Hepatocyte (in vitro differentiated cells): Measurements from ENCODE around the gene GSTM1. TPM values are rescaled to one million over a fixed set of nuclear protein-coding genes. Genes with fewer than 3 reads are reported as not detected.

Experiments
- DNase-seq: peaks from one replicate; pipeline ENCODE4 v3.0.0-alpha.2; 2016; ENCODE audit warnings: low spot score
- H2AFZ ChIP-seq: fragments of 200-600 bp; sonication (generic); 2 replicates; pipeline ENCODE4 v1.6.0; 2016; ENCODE audit warnings: antibody characterized with exemption, mild to moderate bottlenecking
- H3K27ac ChIP-seq: fragments of 200-600 bp; sonication (generic); 2 replicates; pipeline ENCODE4 v1.5.1; 2016; ENCODE audit warnings: mild to moderate bottlenecking
- H3K27me3 ChIP-seq: fragments of 200-600 bp; sonication (generic); 2 replicates; pipeline ENCODE4 v1.6.1; 2016
- H3K36me3 ChIP-seq: fragments of 200-600 bp; sonication (generic); replicated peaks from 2 replicates; pipeline ENCODE4 v1.5.1; 2016; ENCODE audit warnings: low read depth; ENCODE audit not compliant: insufficient read depth
- H3K4me1 ChIP-seq: fragments of 200-600 bp; sonication (generic); 2 replicates; pipeline ENCODE4 v1.5.1; 2016; ENCODE audit warnings: mild to moderate bottlenecking, moderate library complexity; ENCODE audit not compliant: insufficient read depth
- H3K4me2 ChIP-seq: fragments of 200-600 bp; sonication (generic); 2 replicates; pipeline ENCODE4 v1.6.0; 2016
- H3K4me3 ChIP-seq: fragments of 200-600 bp; sonication (generic); 2 replicates; pipeline ENCODE4 v1.5.1; 2016; ENCODE audit warnings: mild to moderate bottlenecking
- H3K79me2 ChIP-seq: fragments of 200-600 bp; sonication (generic); 2 replicates; pipeline ENCODE4 v1.6.0; 2017; ENCODE audit warnings: mild to moderate bottlenecking
- H3K9me2 ChIP-seq: fragments of 200-600 bp; sonication (generic); replicated peaks from 2 replicates; pipeline ENCODE4 v1.6.0; 2017; ENCODE audit warnings: mild to moderate bottlenecking; ENCODE audit not compliant: insufficient read depth
- H3K9me3 ChIP-seq: fragments of 200-600 bp; sonication (generic); 2 replicates; pipeline ENCODE4 v1.5.1; 2016; ENCODE audit warnings: low read depth, mild to moderate bottlenecking
- H4K20me1 ChIP-seq: fragments of 200-600 bp; sonication (generic); 2 replicates; pipeline ENCODE4 v1.6.0; 2016; ENCODE audit warnings: mild to moderate bottlenecking; ENCODE audit not compliant: insufficient read depth, poor library complexity, severe bottlenecking
- EZH2 ChIP-seq: fragments of 200-600 bp; sonication (generic); IDR thresholded peaks from 2 replicates; pipeline ENCODE4 v1.6.1; 2016; ENCODE audit warnings: antibody characterized with exemption, mild to moderate bottlenecking, borderline replicate concordance
- EZH2phosphoT487 ChIP-seq: fragments of 200-600 bp; sonication (generic); IDR thresholded peaks from one replicate; pipeline ENCODE4 v1.6.1; 2018; ENCODE audit warnings: antibody characterized with exemption, mild to moderate bottlenecking, low read depth, moderate library complexity; ENCODE audit not compliant: unreplicated experiment, severe bottlenecking
- WGBS: methylation state at CpG from one replicate; pipeline ENCODE4 v1.1.6; 2016; ENCODE audit warnings: low lambda C conversion rate; ENCODE audit errors: missing lambda C conversion rate; 5-methylcytosine and 5-hydroxymethylcytosine counted together
- polyA plus RNA-seq: library from polyadenylated mRNA; unstranded; fragments of >200 nt; fragmentation: Nextera tagmentation; extraction: Ambion mirVana; gene quantifications from 2 replicates; pipeline ENCODE4 v1.2.1, GENCODE V29; 2016
- total RNA-seq: library from RNA; depleted of rRNA; stranded (reverse); fragments of >200 nt; gene quantifications from 2 replicates; pipeline ENCODE4 v1.2.3, GENCODE V29; 2014
- TF ChIP-seq, protein P1 (sequence below): fragments of 200-600 bp; sonication (generic); IDR thresholded peaks from 2 replicates; pipeline ENCODE4 v1.5.1; 2016; ENCODE audit warnings: antibody characterized with exemption, mild to moderate bottlenecking; ENCODE audit not compliant: poor library complexity

GSTM1 gene
- total and polyA plus RNA-seq, 2 experiments from 2014 or later = 19.9 to 44.3 TPM

DNA sequence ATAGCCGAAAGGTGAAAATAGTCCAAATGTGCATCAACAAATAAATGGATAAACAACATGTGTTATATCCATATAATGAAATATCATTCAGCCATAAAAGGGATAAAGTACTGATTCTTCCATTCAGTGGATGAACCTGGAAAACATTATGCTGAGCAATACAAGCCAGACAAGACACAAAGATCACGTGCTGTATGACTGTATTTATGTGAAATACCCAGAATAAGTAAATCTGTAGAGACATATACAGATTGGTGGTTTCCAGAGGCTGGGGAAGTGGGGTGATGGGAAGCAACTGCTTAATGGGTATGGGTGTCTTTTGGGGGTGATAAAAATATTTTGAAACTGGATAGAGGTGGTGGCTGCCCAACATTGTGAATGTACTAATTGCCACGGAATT, 45.0 kb upstream of the GSTM1 start:
- TF ChIP-seq EZH2phosphoT487 (no peak), EZH2 (no peak)
- TF ChIP-seq, protein P1, sequence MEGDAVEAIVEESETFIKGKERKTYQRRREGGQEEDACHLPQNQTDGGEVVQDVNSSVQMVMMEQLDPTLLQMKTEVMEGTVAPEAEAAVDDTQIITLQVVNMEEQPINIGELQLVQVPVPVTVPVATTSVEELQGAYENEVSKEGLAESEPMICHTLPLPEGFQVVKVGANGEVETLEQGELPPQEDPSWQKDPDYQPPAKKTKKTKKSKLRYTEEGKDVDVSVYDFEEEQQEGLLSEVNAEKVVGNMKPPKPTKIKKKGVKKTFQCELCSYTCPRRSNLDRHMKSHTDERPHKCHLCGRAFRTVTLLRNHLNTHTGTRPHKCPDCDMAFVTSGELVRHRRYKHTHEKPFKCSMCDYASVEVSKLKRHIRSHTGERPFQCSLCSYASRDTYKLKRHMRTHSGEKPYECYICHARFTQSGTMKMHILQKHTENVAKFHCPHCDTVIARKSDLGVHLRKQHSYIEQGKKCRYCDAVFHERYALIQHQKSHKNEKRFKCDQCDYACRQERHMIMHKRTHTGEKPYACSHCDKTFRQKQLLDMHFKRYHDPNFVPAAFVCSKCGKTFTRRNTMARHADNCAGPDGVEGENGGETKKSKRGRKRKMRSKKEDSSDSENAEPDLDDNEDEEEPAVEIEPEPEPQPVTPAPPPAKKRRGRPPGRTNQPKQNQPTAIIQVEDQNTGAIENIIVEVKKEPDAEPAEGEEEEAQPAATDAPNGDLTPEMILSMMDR = no peak
- Histone ChIP-seq H3K9me3 (no peaks in the 10 kb centered on the region), H3K27ac (no peak overlapping the region), H4K20me1 (no peaks in the 10 kb centered on the region), H3K27me3 (no peaks in the 10 kb centered on the region), H3K4me1 (peaks cover 20% of the 10 kb centered on the region), H3K36me3 (no peaks in the 10 kb centered on the region), H3K9me2 (no peaks in the 10 kb centered on the region), H3K79me2 (no peaks in the 10 kb centered on the region), H2AFZ (no peak overlapping the region), H3K4me2 (no peak overlapping the region), H3K4me3 (no peak overlapping the region)
- WGBS = 74% methylated on average over 3 of the region's 3 CpGs
- no peak for DNase-seq

DNA sequence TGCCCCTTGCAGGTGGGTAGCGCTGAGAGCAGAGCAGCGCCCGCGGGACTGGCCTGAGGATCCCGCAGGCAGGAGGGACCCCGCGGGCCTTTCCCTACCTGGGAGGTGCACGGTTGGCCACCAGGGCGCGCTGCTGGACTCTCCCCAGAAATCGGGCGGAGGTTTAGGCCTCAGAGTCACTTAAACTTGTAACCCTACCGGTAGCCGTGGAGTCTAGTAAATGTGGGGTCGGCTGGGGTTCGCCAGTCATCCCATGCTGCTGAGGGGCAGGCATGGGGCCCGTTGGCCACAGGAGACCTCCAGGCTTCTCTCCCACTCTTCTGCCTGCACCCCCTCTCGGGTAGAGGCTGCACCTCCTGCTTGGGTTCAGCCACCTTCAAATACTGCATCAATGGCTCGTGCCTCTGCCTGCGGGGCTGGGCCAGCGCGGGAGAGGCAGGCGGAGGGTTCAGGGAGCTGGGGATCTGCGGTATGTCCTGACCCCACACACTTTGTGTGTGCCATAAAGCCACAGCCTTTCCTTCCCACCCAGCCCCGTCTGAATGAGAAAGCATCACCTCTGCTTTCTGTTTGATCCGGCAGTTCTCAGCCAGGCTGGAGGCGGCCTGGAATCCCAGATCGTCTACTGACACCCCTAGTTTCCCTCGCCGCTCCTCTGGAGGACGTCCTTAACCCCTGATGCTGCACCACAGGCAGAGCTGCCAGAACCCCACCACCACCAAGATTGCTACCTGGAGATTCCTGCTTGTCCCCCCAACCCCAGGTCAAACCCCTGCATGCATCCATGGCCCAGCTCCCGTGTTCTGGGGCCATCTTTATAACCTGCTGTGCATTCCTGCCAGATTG, 44.0 kb upstream of the GSTM1 start:
- TF ChIP-seq EZH2 = no peak
- TF ChIP-seq, protein P1 = peak; percentile 84
- Histone ChIP-seq H3K4me1 (peaks cover 20% of the 10 kb centered on the region), H3K9me3 (no peaks in the 10 kb centered on the region), H3K27me3 (no peaks in the 10 kb centered on the region), H3K27ac (no peak overlapping the region), H2AFZ (no peak overlapping the region), H3K4me3 (no peak overlapping the region), H3K79me2 (no peaks in the 10 kb centered on the region), H3K9me2 (no peaks in the 10 kb centered on the region), H4K20me1 (no peaks in the 10 kb centered on the region), H3K36me3 (no peaks in the 10 kb centered on the region), H3K4me2 (peak overlapping the region; percentile 34)
- DNase-seq = peak; percentile 90
- WGBS = 47% methylated on average over 32 of the region's 32 CpGs

DNA sequence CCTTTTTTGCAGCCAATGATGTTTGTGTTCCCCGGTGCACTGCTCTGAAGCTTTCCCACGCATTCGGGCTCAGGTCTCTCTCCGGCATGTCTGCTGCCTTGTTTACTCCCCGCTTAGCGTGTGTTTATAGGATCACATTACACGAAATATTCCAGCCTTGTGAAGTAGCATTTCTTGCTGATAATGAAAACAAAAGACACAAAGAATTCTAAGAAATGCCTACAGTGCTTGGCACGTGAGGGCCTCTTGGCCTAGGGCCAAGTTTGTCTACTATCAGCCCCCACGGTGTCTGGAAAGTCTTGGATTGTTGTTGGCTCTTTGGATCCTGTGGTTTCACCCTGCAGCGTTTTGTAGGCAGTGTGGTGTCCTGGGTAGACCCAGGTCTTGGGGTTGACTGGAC, 42.9 kb upstream of the GSTM1 start:
- no peak for TF ChIP-seq EZH2phosphoT487
- no peak for TF ChIP-seq EZH2
- TF ChIP-seq, protein P1 = no peak
- H3K9me3 ChIP-seq = no peaks in the 10 kb centered on the region
- H4K20me1 ChIP-seq = no peaks in the 10 kb centered on the region
- DNase-seq = peak; percentile 74
- no peaks in the 10 kb centered on the region for H3K79me2 ChIP-seq
- no peaks in the 10 kb centered on the region for H3K36me3 ChIP-seq
- peak overlapping the region; percentile 12 for H3K4me2 ChIP-seq
- H3K4me1 ChIP-seq = peaks cover 20% of the 10 kb centered on the region
- H3K27me3 ChIP-seq = no peaks in the 10 kb centered on the region
- no peak overlapping the region for H2AFZ ChIP-seq
- peak overlapping the region; percentile 60 for H3K27ac ChIP-seq
- H3K9me2 ChIP-seq = no peaks in the 10 kb centered on the region
- H3K4me3 ChIP-seq = no peak overlapping the region
- 21% methylated on average over 10 of the region's 10 CpGs for WGBS
